Colon (tissue), 2 donors: ENCODE data around the gene UEVLD.
"Not testable (repeated sequence)": the region's sequence is repeated elsewhere in the genome, so short reads cannot be mapped to it uniquely, and the experiment has no call there.

Source experiments
- FAIRE-seq: peaks from 2 replicates; lab custom pipeline; 2012; peaks lifted over from hg19 to GRCh38; lab: Jason Lieb, UNC
- donor health status: control.
- donor health status: control.

Gene UEVLD

DNA sequence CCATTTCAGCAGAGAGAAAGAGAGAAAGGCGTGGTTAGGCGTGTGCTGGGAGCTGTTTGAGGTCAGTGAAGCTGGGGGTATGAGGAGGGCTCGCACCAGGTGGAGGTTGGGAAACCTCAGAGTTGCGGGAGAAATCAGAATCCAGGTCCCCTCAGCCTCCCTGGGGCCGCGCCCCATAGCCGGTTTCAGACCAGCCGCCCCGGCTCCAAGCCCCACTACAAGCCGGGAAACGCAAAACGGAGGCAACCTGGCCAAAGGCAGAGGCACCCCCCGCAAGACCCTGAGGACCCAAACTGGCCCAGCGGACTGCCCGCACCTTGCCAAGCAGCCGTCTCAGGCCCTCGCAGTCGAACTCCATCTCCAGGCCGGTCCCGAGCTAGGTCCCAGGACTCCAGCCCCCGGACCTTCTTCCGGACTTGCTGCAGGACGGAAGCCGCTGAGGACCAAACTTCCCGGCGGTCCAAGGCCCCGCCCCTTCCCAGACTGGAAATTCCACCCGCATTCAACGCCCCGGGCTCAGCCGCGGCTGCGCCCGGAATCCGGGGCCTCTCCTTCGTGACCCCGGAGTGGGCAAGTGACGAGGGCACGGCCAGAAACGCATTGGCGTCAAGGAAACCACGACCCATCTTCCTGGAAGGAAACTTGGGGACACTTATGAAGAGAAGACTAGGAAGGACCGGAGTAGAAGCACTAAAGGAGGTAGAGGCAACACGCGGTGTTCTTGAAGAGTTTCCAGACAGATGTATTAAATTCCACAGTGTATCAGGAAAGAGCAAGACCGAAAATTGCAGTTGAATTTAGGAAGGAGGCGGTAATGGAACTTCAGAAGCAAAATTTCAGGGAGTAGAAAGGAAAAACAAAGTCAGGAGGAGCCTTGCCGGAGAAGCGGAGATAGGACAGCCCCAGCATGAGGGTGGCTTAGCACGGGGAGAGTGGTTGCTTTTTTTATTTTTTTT lies at the start of gene UEVLD:
Gene UEVLD, minus strand, starts transcription at position 438 of the 956 bp plus-strand sequence. Its CDS starts 80 bp downstream, at position 358.
- FAIRE-seq: no peak

- no peak for FAIRE-seq
Measured at GRCh38 chr11:18634140-18635032, 45.9 kb upstream of the UEVLD start, which contains the start of gene SPTY2D1. Gene SPTY2D1, minus strand, starts transcription at chr11:18634342. Its CDS starts 85 bp downstream, at chr11:18634257.

DNA sequence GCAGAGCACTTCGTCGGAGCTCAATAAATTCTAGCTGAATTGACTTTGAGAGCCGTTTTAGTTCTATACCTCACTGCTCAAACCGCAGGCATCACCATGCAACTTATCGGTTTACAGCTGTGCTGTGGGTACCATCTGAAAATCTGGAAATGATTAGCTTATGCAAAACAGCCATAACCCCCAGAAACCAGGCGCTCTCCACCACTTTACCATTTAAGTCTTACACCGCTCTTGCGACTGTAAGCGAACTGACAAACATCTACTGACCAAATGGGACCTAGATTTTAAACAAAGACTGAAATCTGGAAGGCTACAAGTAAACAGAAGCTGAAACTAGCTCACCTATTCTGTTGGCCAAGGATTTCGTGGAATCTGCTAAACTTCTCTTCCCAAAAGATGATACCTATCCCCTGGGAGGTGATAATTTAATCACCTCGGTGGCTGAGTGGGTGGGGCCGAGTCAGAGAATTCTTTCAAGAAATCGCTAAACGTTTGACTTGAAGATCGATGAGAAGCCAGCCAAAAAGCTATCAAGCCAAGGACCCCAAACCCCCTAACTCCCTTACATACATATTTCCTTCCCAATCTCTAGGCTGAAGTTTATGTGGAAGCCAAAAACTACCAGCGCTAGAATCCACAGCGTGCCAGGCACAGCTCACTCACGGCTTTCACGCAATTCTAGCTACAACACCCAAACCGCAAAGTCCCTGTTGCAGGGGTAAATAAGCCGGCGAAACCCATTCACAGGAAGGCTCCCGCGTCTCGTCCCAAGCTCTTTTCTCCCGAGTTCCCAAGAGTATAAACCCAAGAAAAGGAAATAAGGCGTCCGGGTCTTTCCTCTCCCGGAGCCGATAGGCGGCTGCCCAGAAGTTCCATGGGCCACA lies 45.0 kb upstream of the UEVLD start:
- FAIRE-seq: no peak

DNA sequence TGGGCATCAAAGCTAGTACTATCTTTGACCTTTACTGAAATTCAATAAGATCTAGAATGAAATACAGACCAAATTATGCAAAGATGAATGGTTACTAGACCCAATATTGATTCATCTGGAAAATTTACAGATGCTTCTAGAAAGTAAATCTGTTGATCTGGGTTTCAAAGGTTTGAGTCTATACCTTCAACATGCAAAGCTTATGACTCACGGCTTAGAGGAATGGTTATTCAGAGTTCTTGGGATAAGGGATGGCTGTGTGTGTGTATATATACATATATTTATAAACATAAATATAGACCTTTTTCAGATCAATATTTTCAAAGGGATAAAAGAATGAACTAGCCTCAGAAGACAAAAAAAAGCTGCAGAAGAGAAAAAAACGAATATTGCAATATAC lies 44.3 kb upstream of the UEVLD start:
- no peak for FAIRE-seq

DNA sequence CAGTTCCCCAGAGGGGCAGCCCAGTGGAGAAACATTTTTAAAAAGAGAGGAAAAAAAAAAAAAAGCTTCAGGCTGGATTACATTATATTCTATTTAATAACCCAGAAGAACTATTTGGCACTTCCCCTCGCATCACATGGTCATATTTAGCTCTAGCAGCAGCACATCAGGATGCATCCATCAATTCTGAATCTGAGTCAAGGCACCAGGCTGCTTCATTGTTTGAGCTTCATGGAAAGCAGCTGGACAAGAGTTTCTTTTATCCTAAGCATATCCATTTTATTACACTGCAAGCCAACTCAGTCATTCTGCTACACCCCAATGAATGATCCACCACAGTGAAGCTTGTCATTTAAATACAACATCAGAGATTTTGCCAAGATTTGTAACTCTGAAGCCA lies 35.6 kb upstream of the UEVLD start:
- no peak for FAIRE-seq

DNA sequence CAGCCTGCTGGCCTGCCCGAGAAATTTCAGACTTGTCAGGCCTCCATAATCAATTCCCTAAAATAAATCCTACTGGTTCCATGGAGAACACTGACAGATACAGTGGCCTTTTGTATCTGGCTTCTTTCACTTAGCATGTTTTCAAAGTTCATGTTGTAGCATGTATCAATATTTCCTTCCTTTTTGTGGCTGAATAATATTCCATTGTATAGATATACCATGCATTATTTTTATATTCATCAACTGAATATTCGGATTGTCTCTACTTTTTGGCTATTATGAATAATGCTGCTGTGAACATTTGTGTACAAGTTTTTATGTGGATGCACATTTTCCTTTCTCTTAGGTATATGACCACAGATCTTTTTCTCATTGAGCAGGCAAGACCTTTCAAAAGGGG lies 35.2 kb upstream of the UEVLD start:
- FAIRE-seq: no peak

GRCh38 chr11:18618342-18619025 lies 29.9 kb upstream of the UEVLD start:
- FAIRE-seq: no peak

GRCh38 chr11:18617688-18618341 lies 29.3 kb upstream of the UEVLD start:
- FAIRE-seq: no peak

- FAIRE-seq: no peak
Measured at GRCh38 chr11:18615628-18616392, 27.3 kb upstream of the UEVLD start.

- FAIRE-seq: no peak
Measured at GRCh38 chr11:18614667-18615066, 26.1 kb upstream of the UEVLD start.

DNA sequence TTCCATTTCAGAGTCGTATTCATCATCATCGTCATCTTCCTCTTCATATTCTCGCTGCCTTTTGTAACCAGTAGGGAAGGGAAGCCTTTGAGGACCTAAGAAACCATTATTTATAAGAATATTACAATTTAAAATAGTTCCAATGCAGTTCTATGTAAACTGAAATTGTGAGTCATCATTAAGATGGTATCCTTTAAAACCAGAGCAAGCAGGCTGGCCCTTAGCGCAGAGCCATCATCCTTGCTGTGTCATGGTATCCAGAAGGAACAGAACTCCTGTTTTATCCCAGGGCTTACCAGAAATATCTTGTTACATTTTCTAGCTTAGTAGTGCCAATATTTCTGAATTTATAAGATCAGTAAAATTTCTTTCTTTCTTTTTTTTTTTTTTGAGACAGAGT lies 23.9 kb upstream of the UEVLD start:
- no peak for FAIRE-seq

GRCh38 chr11:18611196-18611595 lies 22.7 kb upstream of the UEVLD start:
- FAIRE-seq: no peak

DNA sequence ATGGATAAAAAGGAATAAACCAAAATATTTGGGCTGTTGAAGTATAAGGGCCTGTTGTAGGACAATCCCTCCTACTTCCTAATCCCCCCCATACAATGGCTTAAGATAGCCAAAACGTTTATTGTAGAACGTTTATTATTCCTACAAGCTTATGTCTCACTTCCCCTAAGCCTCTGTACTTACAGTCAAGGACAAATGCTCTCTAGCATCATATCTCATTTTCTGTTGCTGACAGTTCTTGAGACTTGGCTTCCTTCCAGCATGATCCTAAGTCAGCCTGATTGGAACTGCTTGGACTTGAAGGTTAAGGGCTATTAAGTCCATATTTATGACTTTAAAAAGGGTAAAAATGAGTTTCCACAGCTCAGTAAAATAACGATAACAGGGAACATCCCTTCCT lies 19.8 kb upstream of the UEVLD start:
- no peak for FAIRE-seq

- no peak for FAIRE-seq
Measured at GRCh38 chr11:18600915-18601569, 12.5 kb upstream of the UEVLD start.

GRCh38 chr11:18599739-18600230 lies 11.3 kb upstream of the UEVLD start, which contains the start of gene MISFA:
Gene MISFA, plus strand, starts transcription at chr11:18599789. Its CDS starts 140 bp downstream, at chr11:18599929.
- FAIRE-seq: no peak

DNA sequence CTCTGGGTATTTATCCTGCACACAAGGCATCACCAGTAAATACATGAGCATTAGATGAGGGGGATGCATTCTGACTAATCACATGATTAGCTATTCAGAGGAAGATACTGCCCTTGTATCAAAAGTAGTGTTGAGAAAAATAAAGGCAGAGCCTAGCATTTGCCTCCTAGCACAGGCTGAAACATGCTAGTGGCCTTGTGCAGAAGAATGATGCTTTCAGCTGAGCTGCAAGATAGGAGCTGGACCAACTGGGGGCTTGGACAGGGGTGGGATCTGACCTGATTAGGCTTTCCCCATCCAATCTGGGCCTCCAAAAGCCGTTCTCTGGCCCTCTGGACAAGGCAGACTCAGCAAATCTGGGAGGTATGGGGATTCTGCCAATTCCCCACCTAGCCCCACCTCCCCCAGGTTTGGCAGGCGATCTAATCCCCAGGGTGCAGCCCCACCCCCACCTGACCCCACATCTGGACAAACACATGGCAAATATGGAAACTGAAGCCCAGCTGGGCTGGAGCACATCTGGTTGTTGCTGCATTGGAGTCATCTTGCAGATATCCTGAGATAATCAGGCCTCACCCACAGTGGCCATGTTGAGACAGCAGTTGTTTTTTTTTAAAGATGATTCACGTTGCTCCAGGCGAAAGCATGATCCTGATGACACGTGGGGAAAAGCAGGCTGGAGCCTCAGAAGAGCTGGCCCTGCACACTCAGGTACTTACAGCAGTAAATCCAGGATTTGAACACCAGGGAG lies 6.6 kb upstream of the UEVLD start:
- FAIRE-seq: no peak

- FAIRE-seq: not testable (repeated sequence)
Measured at GRCh38 chr11:18594088-18594487, 5.6 kb upstream of the UEVLD start.

GRCh38 chr11:18590571-18590970 lies 2.0 kb upstream of the UEVLD start:
- no peak for FAIRE-seq
